ENCODE results near the gene XYLT1.

Gene XYLT1

GRCh38 chr16:17231972-17232371 lies 238.8 kb downstream of the XYLT1 start:
- H3K27ac Mint-ChIP-seq, result no peak overlapping the region
- no peaks in the 10 kb centered on the region for H3K36me3 Mint-ChIP-seq (ENCODE audit: low read depth)
- H3K27me3 Mint-ChIP-seq (ENCODE audit: low read depth, poor library complexity), result peaks cover 4% of the 10 kb centered on the region
- H3K4me1 Mint-ChIP-seq, result peaks cover 5% of the 10 kb centered on the region
- H3K9me3 Mint-ChIP-seq, result no peaks in the 10 kb centered on the region
- DNase-seq, result no peak
- H3K4me3 Mint-ChIP-seq, result no peak overlapping the region
- TF ChIP-seq, protein P1, sequence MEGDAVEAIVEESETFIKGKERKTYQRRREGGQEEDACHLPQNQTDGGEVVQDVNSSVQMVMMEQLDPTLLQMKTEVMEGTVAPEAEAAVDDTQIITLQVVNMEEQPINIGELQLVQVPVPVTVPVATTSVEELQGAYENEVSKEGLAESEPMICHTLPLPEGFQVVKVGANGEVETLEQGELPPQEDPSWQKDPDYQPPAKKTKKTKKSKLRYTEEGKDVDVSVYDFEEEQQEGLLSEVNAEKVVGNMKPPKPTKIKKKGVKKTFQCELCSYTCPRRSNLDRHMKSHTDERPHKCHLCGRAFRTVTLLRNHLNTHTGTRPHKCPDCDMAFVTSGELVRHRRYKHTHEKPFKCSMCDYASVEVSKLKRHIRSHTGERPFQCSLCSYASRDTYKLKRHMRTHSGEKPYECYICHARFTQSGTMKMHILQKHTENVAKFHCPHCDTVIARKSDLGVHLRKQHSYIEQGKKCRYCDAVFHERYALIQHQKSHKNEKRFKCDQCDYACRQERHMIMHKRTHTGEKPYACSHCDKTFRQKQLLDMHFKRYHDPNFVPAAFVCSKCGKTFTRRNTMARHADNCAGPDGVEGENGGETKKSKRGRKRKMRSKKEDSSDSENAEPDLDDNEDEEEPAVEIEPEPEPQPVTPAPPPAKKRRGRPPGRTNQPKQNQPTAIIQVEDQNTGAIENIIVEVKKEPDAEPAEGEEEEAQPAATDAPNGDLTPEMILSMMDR (IDR thresholded peaks at IDR 0.05), result no peak

DNA sequence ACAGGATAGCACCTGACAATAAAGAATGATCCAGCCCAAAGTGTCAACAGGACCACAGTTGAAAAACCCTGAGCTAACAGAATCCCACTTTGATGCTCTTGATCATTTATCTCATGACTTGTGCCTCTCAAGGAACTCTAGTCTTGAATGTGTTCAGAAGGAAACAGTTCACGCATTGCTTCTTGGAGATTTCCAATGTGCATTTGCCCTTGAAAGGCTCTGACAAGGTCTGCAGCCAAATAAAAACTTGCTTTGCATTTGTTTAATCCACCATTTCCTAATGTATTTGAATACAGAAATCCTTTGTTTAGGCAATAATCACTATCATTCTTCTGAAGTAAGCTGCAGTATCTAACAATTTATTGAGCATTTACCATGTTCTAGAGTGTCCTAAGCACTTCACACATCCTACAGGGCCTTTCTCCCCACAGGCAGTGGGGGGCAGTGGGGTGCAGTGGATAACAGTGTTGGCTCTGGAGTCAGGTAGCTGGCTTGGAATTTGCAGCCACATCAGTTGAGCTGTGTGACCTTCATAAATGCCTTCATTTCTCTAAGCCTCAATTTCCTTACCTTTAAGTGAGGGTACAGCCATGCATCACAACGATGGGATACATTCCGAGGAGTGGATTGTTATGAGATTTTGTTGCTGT lies 239.7 kb downstream of the XYLT1 start:
- Mint-ChIP-seq H3K4me3 (no peak overlapping the region), H3K4me1 (peaks cover 5% of the 10 kb centered on the region), H3K36me3 (ENCODE audit: low read depth) (no peaks in the 10 kb centered on the region), H3K9me3 (no peaks in the 10 kb centered on the region), H3K27me3 (ENCODE audit: low read depth, poor library complexity) (peaks cover 4% of the 10 kb centered on the region), H3K27ac (no peak overlapping the region)
- DNase-seq, result no peak
- TF ChIP-seq, protein P1 (IDR thresholded peaks at IDR 0.05), result no peak

GRCh38 chr16:17229766-17230165 lies 241.0 kb downstream of the XYLT1 start:
- TF ChIP-seq, protein P1 (IDR thresholded peaks at IDR 0.05), result no peak
- Mint-ChIP-seq H3K36me3 (ENCODE audit: low read depth) (no peaks in the 10 kb centered on the region), H3K27ac (no peak overlapping the region), H3K4me1 (peaks cover 16% of the 10 kb centered on the region), H3K27me3 (ENCODE audit: low read depth, poor library complexity) (peaks cover 4% of the 10 kb centered on the region), H3K4me3 (no peak overlapping the region), H3K9me3 (no peaks in the 10 kb centered on the region)
- no peak for DNase-seq

DNA sequence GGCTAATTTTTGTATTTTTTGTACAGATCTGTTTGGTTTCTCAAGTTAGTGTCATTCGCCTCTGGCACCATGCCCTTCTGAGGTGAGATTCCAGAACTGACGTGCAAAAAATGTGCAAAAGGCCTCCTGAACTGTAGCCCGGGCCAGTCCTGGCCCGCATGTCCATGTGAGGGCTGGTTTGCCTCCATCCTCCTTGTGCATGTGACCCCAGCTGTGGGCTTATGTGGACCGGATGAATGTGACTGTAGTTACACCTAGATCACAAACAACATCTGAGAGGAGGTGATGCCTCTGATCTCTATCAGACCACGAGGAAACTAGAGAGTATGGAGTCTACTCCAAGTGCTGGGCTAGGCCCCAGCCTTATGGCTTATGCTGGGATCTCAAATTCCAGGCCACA lies 241.6 kb downstream of the XYLT1 start:
- Mint-ChIP-seq H3K27me3 (ENCODE audit: low read depth, poor library complexity) (peaks cover 4% of the 10 kb centered on the region), H3K4me1 (peaks cover 20% of the 10 kb centered on the region), H3K36me3 (ENCODE audit: low read depth) (no peaks in the 10 kb centered on the region), H3K9me3 (no peaks in the 10 kb centered on the region), H3K4me3 (no peak overlapping the region), H3K27ac (no peak overlapping the region)
- DNase-seq, result no peak
- TF ChIP-seq, protein P1 (IDR thresholded peaks at IDR 0.05), result no peak

DNA sequence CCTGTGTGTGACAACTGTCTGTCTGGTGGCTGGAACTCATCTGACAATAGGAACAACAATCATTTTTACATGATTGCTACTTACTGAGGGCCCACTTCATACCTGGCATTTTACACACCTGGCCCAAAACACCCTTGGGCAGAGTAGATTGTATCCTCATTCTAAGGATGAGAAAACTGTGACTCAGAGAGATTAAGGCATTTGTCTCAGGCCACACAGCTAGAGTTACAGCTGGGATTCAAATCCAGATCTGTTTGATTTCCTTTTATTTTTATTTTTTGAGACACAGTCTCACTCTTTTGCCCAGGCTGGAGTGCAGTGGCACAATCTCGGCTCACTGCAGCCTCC lies 242.1 kb downstream of the XYLT1 start:
- Mint-ChIP-seq H3K36me3 (ENCODE audit: low read depth) (no peaks in the 10 kb centered on the region), H3K27ac (no peak overlapping the region), H3K4me1 (peaks cover 20% of the 10 kb centered on the region), H3K9me3 (no peaks in the 10 kb centered on the region), H3K4me3 (no peak overlapping the region), H3K27me3 (ENCODE audit: low read depth, poor library complexity) (peaks cover 4% of the 10 kb centered on the region)
- no peak for DNase-seq
- TF ChIP-seq, protein P1 (IDR thresholded peaks at IDR 0.05), result no peak

DNA sequence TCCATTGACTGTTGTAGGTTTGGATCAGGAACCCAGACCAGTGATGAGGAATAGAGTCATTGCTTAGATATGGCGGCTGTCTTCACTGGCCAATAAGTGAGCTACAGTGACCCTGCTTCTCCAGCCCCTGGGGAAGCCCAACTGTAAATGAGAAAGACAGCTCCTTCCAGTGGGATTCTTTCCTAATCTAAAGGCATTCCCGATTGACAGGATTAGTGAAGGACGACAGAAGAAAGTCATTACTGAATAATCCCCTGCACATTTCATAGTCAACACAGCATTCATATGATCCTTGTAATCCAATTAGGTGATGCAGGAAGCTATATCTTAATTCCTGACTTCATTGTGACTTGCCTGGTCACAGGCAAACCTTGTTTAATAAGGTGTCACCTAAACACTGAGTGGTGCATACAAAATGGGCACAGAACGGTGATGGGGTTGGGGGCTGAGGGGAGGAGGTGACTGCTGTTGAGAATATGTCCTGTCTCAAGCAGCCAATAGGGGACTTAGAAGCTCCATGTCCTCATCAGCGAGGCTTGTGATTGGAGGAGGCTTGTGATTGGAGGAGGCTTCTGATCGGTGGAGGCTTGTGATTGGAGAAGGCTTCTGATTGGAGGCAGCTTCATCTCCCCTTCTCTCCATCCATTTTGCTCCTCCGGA lies 242.6 kb downstream of the XYLT1 start:
- DNase-seq, result no peak
- TF ChIP-seq, protein P1 (IDR thresholded peaks at IDR 0.05), result no peak
- Mint-ChIP-seq H3K27me3 (ENCODE audit: low read depth, poor library complexity) (peaks cover 4% of the 10 kb centered on the region), H3K4me3 (no peak overlapping the region), H3K36me3 (ENCODE audit: low read depth) (no peaks in the 10 kb centered on the region), H3K27ac (no peak overlapping the region), H3K9me3 (no peaks in the 10 kb centered on the region), H3K4me1 (peaks cover 24% of the 10 kb centered on the region)
